ENCODE results near the gene SND1.

- TF ChIP-seq CTCF (IDR thresholded peaks at IDR 0.05; ENCODE audit: insufficient read depth, low read length) (no peak), POLR2AphosphoS5 (IDR thresholded peaks at IDR 0.05; ENCODE audit: low read depth) (no peak), REST (IDR thresholded peaks at IDR 0.05; ENCODE audit: insufficient replicate concordance, low read depth) (no peak), GABPA (IDR thresholded peaks at IDR 0.05; ENCODE audit: low read depth) (no peak), SPI1 (IDR thresholded peaks at IDR 0.05; ENCODE audit: borderline replicate concordance, low read depth) (no peak)
These were observed 58.6 kb downstream of the SND1 start for GRCh38 chr7:127710635-127711034.

All from HL-60 (cell line).